GM11168 (cell line): ENCODE measurements around the gene RIMS4.
"Not testable (repeated sequence)": the region's sequence is repeated elsewhere in the genome, so short reads cannot be mapped to it uniquely, and the experiment has no call there.

Experiments
- in situ Hi-C: fragments of 300-500 bp; cut with MboI; formaldehyde crosslinking; loops from one replicate; pipeline ENCODE4 v1.12.0; 2022; ENCODE audit warnings: low sequenced_read_pairs; ENCODE audit not compliant: unreplicated experiment

The RIMS4 gene

GRCh38 chr20:44768854-44769480 lies 41.4 kb downstream of the RIMS4 start:
- in situ Hi-C loops: no loop called here

- in situ Hi-C loops: no loop called here
These were observed 42.1 kb downstream of the RIMS4 start for GRCh38 chr20:44768256-44768655.

GRCh38 chr20:44765701-44766347 lies 44.5 kb downstream of the RIMS4 start:
- in situ Hi-C loops: no loop called here

- in situ Hi-C loops: no loop called here
These were observed 45.3 kb downstream of the RIMS4 start for GRCh38 chr20:44765091-44765490.

- in situ Hi-C loops: not testable (repeated sequence)
These were observed 46.5 kb downstream of the RIMS4 start for GRCh38 chr20:44763798-44764197.

- in situ Hi-C loops: no loop called here
These were observed 47.7 kb downstream of the RIMS4 start for GRCh38 chr20:44762466-44763140.

- in situ Hi-C loops: no loop called here
These were observed 48.9 kb downstream of the RIMS4 start for GRCh38 chr20:44761423-44761822.

GRCh38 chr20:44759595-44759994 lies 50.8 kb downstream of the RIMS4 start:
- in situ Hi-C loops: no loop called here

GRCh38 chr20:44758247-44759101 lies 51.9 kb downstream of the RIMS4 start:
- in situ Hi-C loops: no loop called here

GRCh38 chr20:44756956-44757355 lies 53.4 kb downstream of the RIMS4 start:
- in situ Hi-C loops: no loop called here

- in situ Hi-C loops: no loop called here
These were observed 54.2 kb downstream of the RIMS4 start for GRCh38 chr20:44756011-44756688.

- in situ Hi-C loops: no loop called here
These were observed 55.8 kb downstream of the RIMS4 start for GRCh38 chr20:44754554-44754953.

- in situ Hi-C loops: no loop called here
These were observed 58.0 kb downstream of the RIMS4 start for GRCh38 chr20:44752099-44752931.

- in situ Hi-C loops: no loop called here
These were observed 60.1 kb downstream of the RIMS4 start for GRCh38 chr20:44750081-44750805.

- in situ Hi-C loops: loop anchor here (10.0 kb wide), 1 partner anchor 117 kb away; no protein-coding TSS in a partner anchor
These were observed 62.4 kb downstream of the RIMS4 start for GRCh38 chr20:44748005-44748370.

GRCh38 chr20:44747166-44748004 lies 63.0 kb downstream of the RIMS4 start:
- in situ Hi-C loops: loop anchor here (10.0 kb wide), 1 partner anchor 117 kb away; no protein-coding TSS in a partner anchor

GRCh38 chr20:44746367-44747165 lies 63.8 kb downstream of the RIMS4 start:
- in situ Hi-C loops: loop anchor here (10.0 kb wide), 1 partner anchor 118 kb away; no protein-coding TSS in a partner anchor
